K562 (cell line): ENCODE measurements around the gene FGF14. TPM values are rescaled to one million over a fixed set of nuclear protein-coding genes. Genes with fewer than 3 reads are reported as not detected.
A peak's percentile ranks its signal among the peaks of the same experiment; 100 is the strongest.

ENCODE experiments used
- ATAC-seq: fragments of 200-7000 bp; cut with Tn5 transposase; 3 replicates; pipeline ENCODE4 v1.9.1; 2020; ENCODE audit warnings: moderate library complexity
- BruUV-seq: library from RNA; stranded (reverse); fragments of 400-500 nt; replicated peaks from 2 replicates; lab custom pipeline; 2021; lab: Mats Ljungman, UMichigan
- CTCF ChIA-PET: fragments of 300-600 bp; formaldehyde crosslinking; extraction: SDS; loops from one replicate; lab custom pipeline; 2021; ENCODE audit warnings: low intra/inter-chr PET ratio; lab: Yijun Ruan, JAX
- POLR2A ChIA-PET: fragments of 300-600, 350-650 bp; sonication (Branson Sonifier 250); formaldehyde crosslinking; extraction: SDS; loops from one replicate; lab custom pipeline; 2021; ENCODE audit warnings: antibody characterized with exemption, inconsistent platforms; lab: Yijun Ruan, JAX
- DNase-seq, 4 experiments: peaks; one replicate each; pipeline versions ENCODE4 v3.0.0 to v3.0.0-alpha.2; 2011 to 2018; ENCODE audit warnings: low spot score in 3 of 4, mixed read lengths in 3 of 4; ENCODE audit errors: extremely low read depth in 1 of 4
- FAIRE-seq: peaks from 2 replicates; lab custom pipeline; 2011; peaks lifted over from hg19 to GRCh38; lab: Jason Lieb, UNC
- H2AFZ ChIP-seq: 2 replicates; pipeline ENCODE4 v1.6.0; 2011; ENCODE audit warnings: low read depth, low read length, control low read depth, inconsistent platforms
- H3K27ac ChIP-seq: fragments of 200-600 bp; 3 replicates; pipeline ENCODE4 v1.8.0; 2011; ENCODE audit warnings: low read depth, mild to moderate bottlenecking, control low read depth, inconsistent platforms, low read length, moderate library complexity, mixed read lengths; ENCODE audit errors: extremely low read depth
- H3K27me3 ChIP-seq, 2 experiments: fragments of 300-600 bp in 1 of 2; 2 replicates in 1 of 2; 3 replicates in 1 of 2; pipeline versions ENCODE4 v1.6.0 to v1.8.0; 2011; ENCODE audit warnings: inconsistent platforms in 2 of 2, low read length in 2 of 2, mild to moderate bottlenecking in 1 of 2, mixed read lengths in 1 of 2, moderate library complexity in 1 of 2; ENCODE audit not compliant: control insufficient read depth in 2 of 2, insufficient read depth in 2 of 2
- H3K36me3 ChIP-seq: fragments of 300-600 bp; 3 replicates; pipeline ENCODE4 v1.8.0; 2011; ENCODE audit warnings: mild to moderate bottlenecking, low read length, inconsistent platforms; ENCODE audit not compliant: control insufficient read depth, insufficient read depth
- H3K4me1 ChIP-seq, 2 experiments: fragments of 200-600 bp in 1 of 2; replicated peaks in 1 of 2; 2 replicates in 1 of 2; 3 replicates in 1 of 2; pipeline versions ENCODE4 v1.5.1 to v1.8.0; 2011; ENCODE audit warnings: inconsistent platforms in 2 of 2, low read length in 2 of 2, mild to moderate bottlenecking in 1 of 2, mixed read lengths in 1 of 2, moderate library complexity in 1 of 2; ENCODE audit not compliant: control insufficient read depth in 2 of 2, insufficient read depth in 2 of 2
- H3K4me2 ChIP-seq: 2 replicates; pipeline ENCODE4 v1.6.1; 2011; ENCODE audit warnings: low read length, control low read depth, inconsistent platforms, mixed read lengths; ENCODE audit not compliant: insufficient read depth
- H3K4me3 ChIP-seq: fragments of 200-600 bp; sonication (generic), shearing (Covaris generic); 2 replicates; pipeline ENCODE4 v1.5.1; 2016; ENCODE audit warnings: control low read depth, inconsistent platforms
- H3K79me2 ChIP-seq: fragments of 200-600 bp; 3 replicates; pipeline ENCODE4 v1.8.0; 2011; ENCODE audit warnings: low read length, inconsistent platforms; ENCODE audit not compliant: control insufficient read depth, insufficient read depth
- H3K9ac ChIP-seq, 2 experiments: 2 replicates each; pipeline versions ENCODE4 v1.6.0 to v1.6.1; 2011; ENCODE audit warnings: low read depth in 2 of 2, low read length in 2 of 2, control low read depth in 1 of 2, inconsistent platforms in 1 of 2, mild to moderate bottlenecking in 1 of 2, mixed read lengths in 1 of 2; ENCODE audit not compliant: insufficient read depth in 1 of 2
- H3K9me1 ChIP-seq: one replicate; pipeline ENCODE4 v1.6.0; 2011; ENCODE audit warnings: inconsistent platforms, mild to moderate bottlenecking, low read length, moderate library complexity; ENCODE audit not compliant: control insufficient read depth, insufficient read depth
- H3K9me3 ChIP-seq: replicated peaks from 2 replicates; pipeline ENCODE4 v1.5.1; 2011; ENCODE audit warnings: low read depth, low read length, inconsistent platforms; ENCODE audit not compliant: control insufficient read depth, insufficient read depth
- H4K20me1 ChIP-seq: replicated peaks from 2 replicates; pipeline ENCODE4 v1.6.1; 2011; ENCODE audit warnings: low read length, inconsistent platforms, mixed read lengths; ENCODE audit not compliant: control insufficient read depth, insufficient read depth
- ETV6 ChIP-seq, 3 experiments: fragments of 150-350 bp in 1 of 3; sonication (generic) in 1 of 3; formaldehyde crosslinking in 1 of 3; IDR thresholded peaks; 2 replicates each; pipeline versions ENCODE4 v1.6.1 to v1.8.0; 2014 to 2022; ENCODE audit warnings: borderline replicate concordance in 2 of 3, low read depth in 2 of 3, antibody characterized with exemption in 1 of 3, low read length in 1 of 3, mild to moderate bottlenecking in 1 of 3, missing genetic modification reagents in 1 of 3
- NFIC ChIP-seq: fragments of 450-650 bp; IDR thresholded peaks from 2 replicates; pipeline ENCODE4 v1.6.1; 2017; ENCODE audit warnings: mild to moderate bottlenecking, inconsistent platforms
- NRF1 ChIP-seq, 2 experiments: fragments of 450-650 bp; IDR thresholded peaks in 1 of 2; conservative IDR thresholded peaks in 1 of 2; 2 replicates each; pipeline ENCODE4 v1.6.1; 2014; ENCODE audit warnings: mild to moderate bottlenecking in 2 of 2
- RB1 ChIP-seq: fragments of 450-650 bp; IDR thresholded peaks from 2 replicates; pipeline ENCODE4 v1.6.1; 2017; ENCODE audit warnings: low read depth, mild to moderate bottlenecking
- RBFOX2 ChIP-seq: fragments of 200-400 bp; formaldehyde crosslinking; IDR thresholded peaks from 2 replicates; pipeline ENCODE4 v1.6.1; 2017; ENCODE audit warnings: low read depth, mild to moderate bottlenecking, low read length, moderate library complexity
- TCF3 ChIP-seq: sonication (generic); formaldehyde crosslinking; IDR thresholded peaks from 2 replicates; pipeline ENCODE4 v1.4.0; 2020; ENCODE audit warnings: mild to moderate bottlenecking, missing genetic modification reagents
- WGBS: fragments of 100-300 bp; shearing (Covaris generic); methylation state at CpG from one replicate; pipeline ENCODE4 v1.1.6; 2016; ENCODE audit warnings: low coverage, mixed read lengths; ENCODE audit not compliant: insufficient coverage; ENCODE audit errors: missing lambda C conversion rate; 5-methylcytosine and 5-hydroxymethylcytosine counted together
- in situ Hi-C: fragments of 300-500 bp; cut with MboI; formaldehyde crosslinking; loops from 4 replicates; pipeline ENCODE4 v1.15.0; 2018; ENCODE audit warnings: inconsistent platforms, mixed read lengths
- intact Hi-C: fragments of 100-400 bp; cut with micrococcal nuclease; formaldehyde crosslinking; loops from 2 replicates; pipeline ENCODE4 v1.14.2; 2022
- polyA plus RNA-seq, 8 experiments: library from polyadenylated mRNA; depleted of rRNA in 4 of 8; stranded (reverse) in 5 of 8; unstranded in 3 of 8; fragments of >200 nt; fragmentation: Nextera tagmentation in 2 of 8; fragmentation: Illumina TruSeq in 1 of 8; extraction: Ambion mirVana in 2 of 8; extraction: Trizol in 1 of 8; gene quantifications; 2 replicates each; pipeline versions ENCODE4 v1.2.1 to v1.2.3, GENCODE V29; 2011 to 2014; ENCODE audit warnings: inconsistent platforms in 1 of 8, missing spikeins in 1 of 8
- total RNA-seq, 7 experiments: library from RNA; depleted of rRNA in 6 of 7; stranded (reverse); fragments of >200 nt in 6 of 7; fragmentation: Illumina TruSeq in 2 of 7; extraction: Trizol in 2 of 7; gene quantifications; 2 replicates each; pipeline versions ENCODE4 v1.2.1 to v1.2.3, GENCODE V29; 2011 to 2021; ENCODE audit warnings: low replicate concordance in 1 of 7
- TF ChIP-seq, protein P1 (sequence below): fragments of 450-650 bp; IDR thresholded peaks from 2 replicates; pipeline ENCODE4 v1.6.1; 2016; ENCODE audit warnings: antibody characterized with exemption

The FGF14 gene
- total and polyA plus RNA-seq, 9 of the 15 experiments (the other 6 are each of a cell fraction or from before 2014, with no cell fraction given), result not detected

- ATAC-seq (no peak), FAIRE-seq (no peak), DNase-seq (no peak)
- Histone ChIP-seq H3K27me3 (no peaks in the 10 kb centered on the region), H3K27ac (no peak overlapping the region), H3K9me1 (no peaks in the 10 kb centered on the region), H3K4me2 (no peak overlapping the region), H4K20me1 (no peaks in the 10 kb centered on the region), H3K4me3 (no peak overlapping the region), H3K9me3 (no peaks in the 10 kb centered on the region), H3K4me1 (peaks cover 0 to 11% of the 10 kb centered on the region in 2 experiments; a peak in 2 of 5 replicates), H2AFZ (no peak overlapping the region), H3K36me3 (no peaks in the 10 kb centered on the region), H3K9ac (no peak overlapping the region), H3K79me2 (no peaks in the 10 kb centered on the region)
- intact Hi-C loops, result loop anchor here (10.0 kb wide), 1 partner anchor 152 kb away; no protein-coding TSS in a partner anchor
- no TSS peak for BruUV-seq
- 5% methylated on average over 6 of the region's 7 CpGs for WGBS
- in situ Hi-C loops, result no loop called here
- TF ChIP-seq TCF3 (CRISPR knock-in tag) (no peak), NFIC (peak; percentile 57)
- CTCF ChIA-PET, result no interaction called here
- POLR2A ChIA-PET, result no interaction called here
Observed at GRCh38 chr13:102392481-102393209, 9.2 kb downstream of the FGF14 start.

DNA sequence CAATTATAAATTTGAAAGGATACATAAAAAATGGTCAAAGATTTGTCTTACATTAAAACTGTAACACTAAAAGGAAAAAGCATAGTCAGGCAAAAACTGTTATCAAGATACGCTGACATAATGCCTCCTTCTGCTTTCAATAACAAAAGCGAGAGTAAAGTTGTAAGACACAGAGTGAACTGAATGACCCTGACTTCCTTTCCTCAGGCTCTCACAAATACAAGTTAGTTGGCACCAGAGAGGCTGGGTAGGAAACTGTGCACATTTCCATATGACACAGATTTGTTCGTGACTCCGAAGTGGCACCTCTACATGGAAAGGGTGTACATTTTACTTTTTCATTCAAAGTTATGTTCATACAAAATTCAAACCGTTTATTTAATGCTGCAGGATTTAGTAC lies 15.4 kb downstream of the FGF14 start:
- in situ Hi-C loops (no loop called here), intact Hi-C loops (no loop called here)
- ATAC-seq (no peak), FAIRE-seq (no peak), DNase-seq (no peak)
- no TSS peak for BruUV-seq
- no peaks in the 10 kb centered on the region for H3K36me3 ChIP-seq
- no peak overlapping the region for H3K27ac ChIP-seq
- H3K79me2 ChIP-seq, result no peaks in the 10 kb centered on the region
- no peak overlapping the region for H2AFZ ChIP-seq
- H3K4me3 ChIP-seq, result no peak overlapping the region
- H3K9me3 ChIP-seq, result no peaks in the 10 kb centered on the region
- WGBS, result 0% methylated on average over 4 of the region's 5 CpGs
- no peaks in the 10 kb centered on the region for H3K9me1 ChIP-seq
- no peaks in the 10 kb centered on the region for H4K20me1 ChIP-seq
- H3K27me3 ChIP-seq, result no peaks in the 10 kb centered on the region
- ChIA-PET CTCF (no interaction called here), POLR2A (no interaction called here)
- H3K4me2 ChIP-seq, result no peak overlapping the region
- H3K4me1 ChIP-seq, result no peaks in the 10 kb centered on the region
- no peak overlapping the region for H3K9ac ChIP-seq
- TF ChIP-seq RB1, result no peak
- no peak for TF ChIP-seq ETV6 (IDR thresholded peaks at IDR 0.05; ENCODE audit: borderline replicate concordance in 1 of 2, low read depth in 2 of 2, low read length in 1 of 2)
- no peak for TF ChIP-seq ETV6 (CRISPR knock-in tag; IDR thresholded peaks at IDR 0.05; ENCODE audit: borderline replicate concordance)
- no peak for TF ChIP-seq NRF1 (conservative IDR thresholded peaks at IDR 0.05 in 1 of 2, IDR thresholded peaks at IDR 0.05 in 1 of 2)
- TF ChIP-seq RBFOX2, result no peak
- TF ChIP-seq, protein P1, sequence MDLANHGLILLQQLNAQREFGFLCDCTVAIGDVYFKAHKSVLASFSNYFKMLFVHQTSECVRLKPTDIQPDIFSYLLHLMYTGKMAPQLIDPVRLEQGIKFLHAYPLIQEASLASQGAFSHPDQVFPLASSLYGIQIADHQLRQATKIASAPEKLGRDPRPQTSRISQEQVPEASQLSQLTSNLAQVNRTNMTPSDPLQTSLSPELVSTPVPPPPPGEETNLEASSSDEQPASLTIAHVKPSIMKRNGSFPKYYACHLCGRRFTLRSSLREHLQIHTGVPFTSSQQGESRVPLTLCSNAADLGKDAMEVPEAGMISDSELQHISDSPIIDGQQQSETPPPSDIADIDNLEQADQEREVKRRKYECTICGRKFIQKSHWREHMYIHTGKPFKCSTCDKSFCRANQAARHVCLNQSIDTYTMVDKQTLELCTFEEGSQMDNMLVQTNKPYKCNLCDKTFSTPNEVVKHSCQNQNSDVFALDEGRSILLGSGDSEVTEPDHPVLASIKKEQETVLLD, result no peak
